GM19468 (cell line): ENCODE measurements around the gene SEMA4D.

Experiments
- ATAC-seq: cut with Tn5 transposase; IDR thresholded peaks from one replicate; pipeline ENCODE4 v1.9.1; 2021; ENCODE audit warnings: mild to moderate bottlenecking, moderate library complexity, moderate number of reproducible peaks; ENCODE audit not compliant: unreplicated experiment; ENCODE audit errors: extremely low read depth

SEMA4D gene

DNA sequence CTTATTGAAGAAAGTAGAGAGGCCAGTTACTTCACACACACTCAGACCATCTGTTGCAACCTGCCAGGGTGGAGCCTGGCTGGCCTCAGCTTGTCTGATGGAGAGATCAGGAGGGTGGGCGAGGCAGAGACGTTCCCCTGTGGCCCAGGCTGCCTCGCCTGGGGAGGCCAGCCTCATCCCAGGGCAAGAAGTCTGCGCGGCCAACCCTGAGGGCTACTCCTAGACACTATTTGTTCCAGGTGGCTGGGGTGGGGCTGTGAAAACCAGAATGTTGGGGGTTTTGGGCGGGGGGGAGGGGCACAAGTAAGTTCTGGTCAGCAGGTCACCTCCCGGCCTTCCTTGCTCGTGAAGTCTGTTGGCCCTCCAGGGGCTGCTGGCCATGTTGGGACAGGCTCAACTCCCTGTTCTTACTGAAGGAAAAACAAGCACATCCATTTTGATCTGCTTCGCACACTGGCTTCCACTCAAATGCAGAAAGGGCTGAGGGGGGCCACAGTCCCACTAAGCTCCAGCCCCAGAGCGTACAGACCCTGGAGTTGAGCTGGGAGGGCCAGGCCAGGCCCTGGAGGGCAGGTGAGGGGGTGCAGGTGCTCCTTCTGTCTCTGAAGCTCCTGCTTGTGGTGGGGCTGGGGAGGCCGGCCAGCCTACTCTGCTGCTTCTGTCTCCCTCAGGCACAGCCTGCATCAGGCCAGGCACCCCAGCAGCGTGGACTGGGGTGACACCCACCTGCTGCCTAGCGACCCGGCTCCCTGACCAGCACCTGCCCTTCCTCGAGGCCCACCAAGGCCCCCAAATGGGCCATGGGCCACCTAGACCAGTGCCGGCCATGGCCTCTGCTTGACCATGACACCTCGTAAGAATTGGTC, 133.0 kb downstream of the SEMA4D start:
- no peak for ATAC-seq

DNA sequence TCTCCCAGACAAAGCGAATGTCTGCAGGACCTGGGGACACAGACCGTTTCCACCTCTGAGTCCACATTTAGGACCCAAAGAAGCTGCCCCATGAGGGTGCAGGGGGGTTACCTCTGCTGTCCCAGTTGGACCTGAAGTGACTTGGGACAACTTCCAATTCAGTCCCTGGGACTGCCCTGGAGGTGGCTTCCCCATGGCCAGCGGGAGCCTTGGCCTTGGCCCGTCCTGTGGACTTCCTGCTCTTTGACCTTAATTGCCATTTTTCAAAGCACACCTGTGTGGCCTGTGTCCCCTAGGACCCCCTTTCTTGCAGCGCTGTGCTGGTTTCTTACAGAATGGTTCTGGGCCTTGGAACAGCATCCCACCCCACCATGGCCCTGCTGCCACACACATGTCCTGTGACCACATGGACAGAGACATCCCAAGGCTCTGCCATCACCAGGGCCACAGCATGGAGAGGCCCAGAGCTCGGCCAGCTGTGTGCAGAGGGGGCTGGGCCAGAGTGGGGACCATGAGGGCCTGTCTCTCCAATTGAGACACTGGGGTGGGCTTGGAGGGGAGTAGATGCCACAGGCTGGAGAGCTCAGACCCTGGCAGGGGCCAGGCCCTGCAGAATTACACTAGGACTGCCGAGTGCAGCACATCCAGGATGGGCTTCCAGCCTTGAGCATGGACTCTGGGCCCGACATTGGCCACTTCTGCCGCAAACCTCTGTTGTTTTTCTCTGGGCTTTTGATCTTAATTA, 133.8 kb downstream of the SEMA4D start:
- ATAC-seq, result no peak

DNA sequence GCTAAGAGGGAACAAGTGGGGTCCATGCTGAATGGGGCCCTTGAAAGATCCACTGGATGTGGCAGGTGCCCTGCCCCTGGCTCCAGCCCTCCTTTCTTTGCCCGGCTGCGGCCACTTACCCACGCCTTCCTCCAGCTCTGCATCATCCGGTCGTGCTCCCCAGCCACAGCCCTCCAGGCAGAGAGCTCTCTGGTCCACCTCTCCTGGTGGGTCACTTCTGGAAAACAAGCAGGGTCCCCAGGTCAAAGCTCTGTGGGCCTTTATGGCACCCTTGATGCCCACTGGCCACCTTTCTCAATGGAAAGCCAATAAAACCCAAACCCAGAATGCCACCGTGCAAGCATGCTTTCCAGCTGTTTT, 134.6 kb downstream of the SEMA4D start:
- no peak for ATAC-seq

DNA sequence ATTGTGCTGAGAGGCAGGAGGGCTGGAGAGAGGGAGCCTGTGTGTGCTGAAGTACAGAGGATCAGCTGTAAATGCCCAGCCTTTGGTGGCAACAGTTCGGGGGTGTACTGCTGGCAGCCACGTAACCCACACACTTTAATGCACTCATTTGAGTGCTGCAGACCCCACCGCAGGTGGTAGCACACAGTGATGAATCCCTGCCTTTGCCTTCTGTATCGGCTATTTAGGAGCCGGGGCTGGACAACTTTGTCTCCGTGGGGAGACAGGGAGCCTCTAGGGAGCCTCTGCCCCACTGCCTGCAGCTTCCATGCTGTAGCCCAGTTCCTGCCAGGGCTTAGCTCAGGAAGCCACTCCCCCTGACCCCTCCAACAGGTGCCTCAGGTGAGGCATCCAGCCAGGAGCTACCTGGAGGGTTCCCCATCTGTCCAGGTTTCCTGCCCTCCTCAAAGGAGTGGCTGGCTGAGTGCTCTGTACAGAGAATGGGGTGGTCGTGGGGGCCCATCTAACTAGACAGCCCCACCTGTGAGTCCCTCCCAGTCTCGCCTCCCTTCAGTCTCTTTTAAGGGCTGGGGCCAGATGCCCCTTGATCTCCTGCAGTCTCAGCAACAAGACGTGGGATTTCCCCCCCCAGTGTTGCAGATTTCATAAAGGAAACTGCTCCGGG, 135.1 kb downstream of the SEMA4D start:
- no peak for ATAC-seq

DNA sequence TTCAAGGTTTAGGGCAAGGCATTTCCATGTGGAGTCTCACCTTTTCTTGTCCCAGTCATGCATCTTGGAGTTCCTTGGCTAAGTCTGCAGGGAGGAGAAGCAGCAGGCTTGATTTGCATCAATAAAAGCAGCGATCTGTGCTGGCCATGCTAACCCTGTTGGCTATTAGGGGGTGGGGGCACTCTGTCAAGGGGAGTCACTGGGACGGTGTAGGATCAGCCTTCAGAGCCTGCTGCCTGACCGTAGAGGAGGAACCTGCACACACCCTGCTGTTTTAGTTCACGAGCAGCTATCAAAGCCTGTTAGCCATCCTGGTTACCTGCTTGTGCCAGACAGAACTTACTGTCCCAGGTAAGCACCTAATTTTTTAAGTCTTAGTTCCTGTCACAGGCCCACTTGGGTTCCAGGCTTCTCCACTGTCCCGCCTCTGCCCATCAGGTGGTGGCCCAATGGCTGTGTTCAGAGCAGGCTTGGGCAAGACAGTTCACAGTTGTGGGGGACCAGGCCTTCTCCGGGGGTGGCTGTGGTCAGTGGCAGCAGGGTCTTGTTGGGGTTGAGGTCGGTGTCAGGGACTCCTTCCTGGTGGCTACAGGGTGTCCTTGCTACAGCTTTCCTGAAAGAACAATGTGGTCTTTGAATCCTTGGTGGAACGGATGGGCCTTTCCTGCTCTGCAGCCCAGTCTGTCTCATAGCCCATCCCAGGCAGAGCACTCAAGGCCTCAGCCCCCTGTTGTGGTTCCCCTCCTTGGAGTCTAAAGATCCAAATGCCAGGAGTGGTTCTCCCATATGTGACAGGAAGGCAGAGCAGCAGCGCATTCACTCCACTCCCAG, 135.9 kb downstream of the SEMA4D start:
- no peak for ATAC-seq

DNA sequence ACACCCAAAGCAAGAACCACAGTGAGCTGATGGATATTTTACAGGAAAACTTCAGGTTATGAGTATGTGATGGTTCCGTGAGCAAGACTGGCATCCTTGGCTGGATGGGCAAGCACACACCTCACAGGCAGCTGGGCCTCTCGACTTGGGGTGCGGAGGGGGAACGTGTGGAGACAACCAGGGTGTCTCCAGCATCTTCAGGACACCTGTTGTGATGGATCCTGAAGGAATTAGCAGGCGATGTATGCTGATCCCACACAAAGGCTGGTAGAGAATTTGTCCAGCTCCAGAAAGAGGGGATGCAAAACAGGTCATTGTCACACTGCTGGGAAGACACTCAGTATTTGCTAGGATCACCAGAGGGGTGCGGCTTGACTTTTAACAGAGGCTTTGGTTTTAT, 136.9 kb downstream of the SEMA4D start:
- ATAC-seq, result no peak

DNA sequence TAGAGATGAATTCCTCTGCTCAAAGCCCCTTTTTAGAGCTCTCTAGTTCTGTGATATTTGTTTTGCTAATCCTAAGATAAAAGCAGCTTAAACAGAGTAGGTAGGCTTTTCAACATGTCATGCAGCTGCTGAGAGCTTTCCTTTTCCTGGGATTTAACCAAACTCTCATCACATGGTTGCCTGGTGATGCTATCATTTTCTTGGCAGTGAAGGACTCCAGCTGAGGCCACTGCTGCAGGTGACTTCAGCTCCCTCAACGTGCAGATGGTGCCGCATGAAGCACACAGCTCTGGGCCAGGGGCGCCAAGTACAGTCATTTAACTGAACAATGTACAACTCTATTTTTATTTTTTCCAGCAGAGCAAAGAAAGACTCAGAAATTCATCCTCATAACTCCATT, 137.4 kb downstream of the SEMA4D start:
- no peak for ATAC-seq

DNA sequence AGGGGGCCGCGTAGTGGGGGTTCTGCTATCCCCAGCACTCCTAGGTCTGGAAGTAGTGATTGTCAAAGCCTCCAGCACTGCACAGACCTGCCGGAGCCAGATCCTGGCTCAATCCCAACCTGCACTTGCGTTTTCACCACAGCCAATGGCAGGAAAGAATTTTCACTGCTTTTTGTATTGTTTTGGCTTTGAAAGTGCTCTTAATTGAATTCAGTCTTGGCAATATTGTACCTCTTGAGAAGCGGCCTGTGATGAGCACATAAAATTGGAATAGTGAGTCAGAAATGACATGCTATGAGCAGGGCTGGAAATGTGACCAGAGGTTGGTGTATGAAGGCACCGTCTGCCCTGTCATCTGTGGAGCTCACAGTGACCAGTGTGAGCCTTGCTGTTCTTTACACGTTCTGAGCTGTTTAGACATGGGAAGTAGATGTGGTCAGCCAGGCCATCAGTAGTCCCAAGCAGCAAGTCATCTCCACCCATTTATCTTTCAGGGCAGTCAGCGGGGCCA, 138.1 kb downstream of the SEMA4D start:
- no peak for ATAC-seq

DNA sequence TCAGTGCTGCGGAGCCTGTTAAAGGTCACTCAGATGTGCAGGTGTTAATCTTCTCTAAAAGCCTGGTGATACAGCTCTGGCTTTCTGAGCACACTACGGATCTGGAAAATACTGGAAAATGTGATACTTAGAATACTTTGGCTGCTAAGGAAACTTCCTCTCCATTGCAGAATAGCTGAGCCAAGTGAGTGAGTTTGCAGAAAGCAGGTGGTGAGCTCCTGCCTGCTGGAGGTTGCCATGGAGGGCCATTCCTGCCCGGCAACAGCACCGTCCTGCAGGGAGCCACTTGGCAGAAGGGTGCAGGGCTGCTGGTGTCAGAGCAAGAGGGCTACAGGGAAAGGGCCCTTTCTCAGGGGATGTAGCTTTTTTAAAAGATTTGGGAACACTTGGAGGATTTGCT, 138.9 kb downstream of the SEMA4D start:
- no peak for ATAC-seq

DNA sequence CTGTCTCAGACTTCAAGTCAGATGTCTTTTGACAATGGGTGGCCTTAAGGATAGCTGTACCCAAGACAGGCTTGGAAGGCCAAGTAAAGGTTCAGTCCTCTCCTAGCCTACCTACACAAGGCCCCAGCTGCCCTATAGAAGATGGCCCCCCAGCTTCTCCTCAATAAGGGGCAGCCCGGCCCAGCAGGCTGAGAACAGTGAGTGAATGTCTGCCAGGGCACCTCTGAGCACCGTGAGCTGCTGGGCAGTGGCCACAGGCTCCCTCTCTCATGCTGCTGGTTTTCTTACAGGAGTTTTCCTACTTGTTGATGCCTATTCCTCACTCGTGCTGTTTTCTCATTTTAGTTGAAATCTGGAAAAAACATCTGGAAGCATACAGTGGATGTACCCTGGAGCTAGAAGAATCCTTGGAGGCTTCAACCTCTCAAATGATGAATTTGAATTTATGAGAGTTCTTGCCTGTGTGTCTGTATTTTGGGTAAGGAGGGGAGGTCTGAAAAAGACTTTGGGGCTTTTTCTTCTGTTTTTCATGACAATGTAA, 139.5 kb downstream of the SEMA4D start:
- ATAC-seq, result no peak

DNA sequence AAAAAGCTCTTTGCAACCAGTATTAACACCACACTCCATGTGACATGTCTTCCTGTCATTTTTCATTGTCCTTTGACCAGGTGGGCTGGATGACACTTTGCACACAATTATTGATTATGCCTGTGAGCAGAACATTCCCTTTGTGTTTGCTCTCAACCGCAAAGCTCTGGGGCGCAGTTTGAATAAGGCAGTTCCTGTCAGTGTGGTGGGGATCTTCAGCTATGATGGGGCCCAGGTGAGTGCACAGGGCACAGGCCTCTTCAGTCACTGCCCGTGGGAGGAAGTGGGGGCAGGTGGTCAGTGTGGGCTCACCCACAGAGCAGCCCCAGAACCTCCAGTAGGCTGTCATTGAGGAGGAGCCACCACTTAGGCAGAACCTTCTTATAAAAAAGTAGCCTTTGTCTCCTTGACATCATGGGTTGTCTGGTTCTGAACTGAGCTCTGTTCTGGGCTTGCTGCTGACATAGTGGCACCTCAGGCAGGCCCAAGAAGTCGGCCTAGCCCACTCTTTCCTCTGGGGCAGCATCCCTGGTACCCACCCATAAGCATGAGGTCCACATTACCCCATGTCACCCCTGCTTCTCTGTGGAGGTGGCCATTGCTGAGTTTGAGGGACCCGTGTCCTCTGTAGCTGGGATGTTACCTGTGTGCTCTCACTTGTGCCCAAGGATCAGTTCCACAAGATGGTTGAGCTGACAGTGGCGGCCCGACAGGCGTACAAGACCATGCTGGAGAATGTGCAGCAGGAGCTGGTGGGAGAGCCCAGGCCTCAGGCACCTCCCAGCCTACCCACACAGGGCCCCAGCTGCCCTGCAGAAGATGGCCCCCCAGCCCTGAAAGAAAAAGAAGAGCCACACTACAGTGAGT, 140.3 kb downstream of the SEMA4D start:
- ATAC-seq, result no peak

DNA sequence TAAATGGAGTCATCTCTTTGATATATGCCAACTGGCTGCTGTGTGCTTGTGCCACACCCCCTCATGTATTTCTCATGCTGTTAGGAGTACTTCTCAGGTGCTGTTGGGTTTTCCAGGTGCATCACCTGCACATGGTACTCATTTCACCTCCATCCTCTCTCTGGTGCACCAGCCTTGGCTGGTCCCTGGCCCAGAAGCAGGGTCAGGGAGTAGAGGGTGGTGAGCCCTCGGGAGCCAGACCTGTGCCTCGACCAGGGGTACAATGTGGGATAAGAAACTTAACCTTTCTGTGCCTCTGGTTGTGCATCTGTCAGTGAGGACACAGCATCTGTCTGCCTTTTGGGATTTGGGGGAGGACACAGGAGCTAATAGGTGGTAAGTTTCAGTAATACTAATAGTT, 141.1 kb downstream of the SEMA4D start:
- ATAC-seq, result no peak

DNA sequence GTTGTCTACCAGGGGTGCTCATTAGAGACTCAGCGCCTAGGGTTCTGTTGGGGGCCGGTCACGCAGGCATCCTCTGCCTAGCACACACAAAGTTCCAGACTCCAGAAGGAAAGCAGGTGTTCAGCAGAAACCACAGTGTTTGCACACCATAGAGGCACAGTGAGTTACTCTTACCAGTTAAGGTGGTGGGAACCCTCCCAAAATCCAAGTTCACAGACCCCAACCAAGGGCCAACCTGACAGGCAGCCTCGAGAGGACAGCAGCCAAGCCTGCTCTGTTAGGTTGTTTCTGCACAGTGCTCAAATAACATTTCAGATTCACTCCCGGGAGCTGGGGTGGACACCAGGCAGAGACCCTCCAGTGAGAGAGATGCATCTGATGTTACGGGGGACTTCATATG, 143.4 kb downstream of the SEMA4D start:
- ATAC-seq, result no peak

DNA sequence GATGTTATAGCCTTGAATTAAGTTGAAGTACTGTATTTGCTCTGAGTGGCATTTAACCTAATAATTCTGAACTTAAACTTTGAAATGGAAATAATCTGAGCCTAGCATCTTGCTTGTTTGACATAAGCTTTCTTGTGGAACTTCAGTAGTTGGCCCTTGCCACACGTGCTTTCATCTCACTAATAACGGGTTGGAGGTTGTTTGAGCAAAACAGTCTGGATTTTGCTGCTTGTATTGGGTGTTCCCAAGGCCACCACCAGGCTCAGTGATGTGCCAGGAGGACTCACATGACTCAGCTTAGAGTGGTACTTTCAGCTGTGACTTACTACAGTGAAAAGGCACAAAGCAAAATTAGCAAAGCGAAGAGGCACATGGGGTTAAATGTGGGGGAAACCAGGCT, 143.9 kb downstream of the SEMA4D start:
- ATAC-seq, result no peak

DNA sequence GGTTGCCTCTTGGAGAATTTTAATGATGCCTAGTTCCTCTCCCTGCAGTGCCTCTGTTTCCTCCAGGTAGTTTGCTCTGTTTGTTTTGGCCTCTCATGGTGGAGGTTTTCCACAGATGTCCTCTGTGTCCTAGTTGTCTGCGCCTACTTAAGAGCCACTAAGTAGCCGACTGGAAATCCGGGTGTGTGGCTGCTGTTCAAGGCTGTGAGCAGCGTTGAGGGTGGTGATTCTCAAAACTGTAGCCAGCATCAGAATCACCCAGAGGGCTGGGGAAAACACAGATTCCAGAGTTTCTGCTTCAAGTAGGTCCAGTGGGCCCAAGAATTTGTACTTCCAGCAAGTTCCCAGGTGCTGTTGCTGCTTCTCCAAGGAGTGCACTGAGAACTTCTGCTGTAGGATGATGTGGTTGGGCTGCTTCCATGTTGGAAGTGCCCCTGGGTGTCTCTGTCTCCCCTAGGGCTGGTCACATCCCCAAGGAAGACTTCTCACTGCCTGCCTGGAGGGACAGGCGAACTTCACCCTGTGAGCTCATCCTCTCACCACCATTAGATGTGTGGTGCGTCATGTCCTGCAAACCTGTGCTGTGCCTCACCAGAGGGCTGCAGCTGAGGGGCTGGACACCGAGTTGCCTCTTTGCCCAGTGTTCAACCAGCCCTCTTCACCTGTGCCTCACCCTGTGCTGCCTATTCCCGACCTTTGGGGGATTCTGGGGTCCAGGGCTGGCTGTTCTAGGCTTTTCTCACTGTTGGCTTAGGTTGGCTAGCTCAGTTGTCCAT, 144.9 kb downstream of the SEMA4D start:
- no peak for ATAC-seq

DNA sequence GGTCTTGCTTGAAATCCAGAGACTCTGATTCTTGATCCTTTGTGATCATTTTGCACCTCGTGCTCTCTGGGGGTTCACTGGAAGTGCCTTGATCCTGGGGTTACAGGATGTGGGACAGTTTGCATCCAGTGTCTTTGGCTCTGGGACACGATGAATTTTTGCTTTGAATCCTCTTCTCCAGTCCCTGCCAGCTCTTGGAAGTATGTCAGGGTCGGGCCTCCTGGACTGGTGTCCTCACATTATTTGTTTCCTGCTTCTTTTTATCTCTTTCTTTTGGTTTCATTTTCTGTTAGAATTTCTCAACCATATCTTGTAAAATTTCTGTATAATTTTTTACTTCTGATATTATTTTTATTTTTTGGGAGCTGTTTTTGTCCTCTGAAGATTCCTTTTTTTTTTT, 145.5 kb downstream of the SEMA4D start:
- ATAC-seq, result no peak

DNA sequence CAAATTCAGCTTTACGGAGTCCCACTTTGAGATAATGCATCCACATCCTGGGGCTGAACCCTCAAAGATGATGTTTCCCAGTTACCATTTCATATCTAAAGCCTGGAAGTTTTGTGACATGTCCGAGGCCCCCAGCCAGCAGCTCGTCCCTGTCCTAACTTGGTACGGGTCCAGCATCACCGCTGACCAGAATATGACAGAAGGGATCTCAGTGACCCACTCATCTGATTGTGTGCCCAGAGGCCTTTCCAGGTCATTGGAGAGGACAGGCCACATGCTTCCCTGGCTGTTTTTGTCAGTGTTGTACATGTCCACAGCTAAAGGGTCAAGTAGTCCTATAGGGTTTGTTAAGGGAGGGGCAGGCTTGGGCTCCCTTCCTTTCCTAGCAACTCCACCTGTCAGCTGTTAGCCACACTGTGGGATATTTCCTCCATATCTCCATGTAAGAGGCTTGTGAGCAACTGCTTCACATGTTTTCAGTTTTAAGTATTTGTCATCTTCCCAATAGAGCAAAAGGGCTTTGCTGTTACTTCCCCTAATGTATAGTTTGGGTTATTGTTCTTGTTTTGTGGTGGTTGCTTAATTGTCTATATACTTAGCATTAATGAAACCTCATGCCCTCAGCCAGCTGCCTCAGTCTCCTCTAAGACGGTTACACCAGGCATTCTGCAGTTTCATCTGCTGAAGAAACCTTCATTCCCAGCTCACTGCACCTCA, 146.2 kb downstream of the SEMA4D start:
- ATAC-seq, result no peak
